Upper lobe of left lung (tissue), 4 donors: Measurements from ENCODE around the gene MCFD2.

ENCODE experiments used
- CTCF ChIP-seq, 6 experiments: fragments of 450-650 bp in 4 of 6; fragments of 200-600 bp in 2 of 6; sonication (generic) in 2 of 6; IDR thresholded peaks; one replicate each; pipeline ENCODE4 v1.5.1; 2016 to 2019; ENCODE audit warnings: antibody characterized with exemption in 6 of 6
- POLR2A ChIP-seq, 4 donors: fragments of 450-650 bp; IDR thresholded peaks; one replicate each; pipeline ENCODE4 v1.5.1; 2016 to 2017; ENCODE audit warnings: antibody characterized with exemption in 4 of 4, mild to moderate bottlenecking in 2 of 4
- POLR2AphosphoS5 ChIP-seq, 2 donors: sonication (generic); formaldehyde crosslinking; IDR thresholded peaks; one replicate each; pipeline ENCODE4 v1.5.1; 2017; ENCODE audit warnings: antibody characterized with exemption in 2 of 2

GRCh38 chr2:46909771-46910419 lies 5.7 kb downstream of the MCFD2 start:
- TF ChIP-seq CTCF (IDR thresholded peaks at IDR 0.05), result no peak
- TF ChIP-seq POLR2A (IDR thresholded peaks at IDR 0.05), result no peak
- TF ChIP-seq POLR2AphosphoS5 (IDR thresholded peaks at IDR 0.05), result no peak
